ENCODE measurements around the gene PLD5.
"Not testable (repeated sequence)": the region's sequence is repeated elsewhere in the genome, so short reads cannot be mapped to it uniquely, and the experiment has no call there.

The PLD5 gene

DNA sequence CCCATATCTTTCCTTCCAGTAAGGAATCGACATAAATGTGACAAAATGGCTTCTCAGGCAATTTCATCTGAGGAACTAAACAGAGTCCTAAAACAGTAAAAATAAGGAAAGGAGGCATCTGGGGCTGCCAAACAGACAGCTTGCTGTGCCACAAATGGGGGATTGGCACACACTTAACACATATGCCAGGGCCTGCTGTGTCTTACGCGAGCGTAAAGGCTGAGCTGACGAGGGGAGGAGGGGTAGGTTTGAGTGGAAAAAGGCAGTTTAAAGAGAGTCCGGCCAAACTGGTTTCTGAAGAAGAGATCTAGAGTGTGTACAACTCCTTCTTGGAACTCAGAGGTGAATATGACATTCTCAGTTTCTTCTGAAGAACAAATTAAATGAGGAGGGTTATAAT, 281.5 kb downstream of the PLD5 start:
- H3K4me3 ChIP-seq (ENCODE audit: low read length in 2 of 2): no peak overlapping the region
- no peaks in the 10 kb centered on the region for H3K4me1 ChIP-seq (ENCODE audit: control insufficient read depth in 2 of 2, insufficient read depth in 2 of 2, low read length in 2 of 2)
- H3K9me3 ChIP-seq (ENCODE audit: control insufficient read depth in 2 of 2, low read length in 2 of 2): peaks cover 0 to 2% of the 10 kb centered on the region in 2 donors
- H3K27ac ChIP-seq (ENCODE audit: low read depth in 2 of 2, low read length in 2 of 2): no peak overlapping the region
- H3K27me3 ChIP-seq (ENCODE audit: control insufficient read depth in 2 of 2, insufficient read depth in 2 of 2, low read length in 2 of 2): no peaks in the 10 kb centered on the region
- no peaks in the 10 kb centered on the region for H3K36me3 ChIP-seq (ENCODE audit: control insufficient read depth in 2 of 2, insufficient read depth in 2 of 2, low read length in 2 of 2)
- no peak overlapping the region for H3K9ac ChIP-seq (ENCODE audit: low read depth in 1 of 2, low read length in 2 of 2)

- H3K4me3 ChIP-seq (ENCODE audit: low read length in 2 of 2): no peak overlapping the region
- H3K27me3 ChIP-seq (ENCODE audit: control insufficient read depth in 2 of 2, insufficient read depth in 2 of 2, low read length in 2 of 2): no peaks in the 10 kb centered on the region
- no peak overlapping the region for H3K9ac ChIP-seq (ENCODE audit: low read depth in 1 of 2, low read length in 2 of 2)
- peaks cover 0 to 2% of the 10 kb centered on the region in 2 donors for H3K9me3 ChIP-seq (ENCODE audit: control insufficient read depth in 2 of 2, low read length in 2 of 2)
- H3K4me1 ChIP-seq (ENCODE audit: control insufficient read depth in 2 of 2, insufficient read depth in 2 of 2, low read length in 2 of 2): no peaks in the 10 kb centered on the region
- H3K36me3 ChIP-seq (ENCODE audit: control insufficient read depth in 2 of 2, insufficient read depth in 2 of 2, low read length in 2 of 2): no peaks in the 10 kb centered on the region
- H3K27ac ChIP-seq (ENCODE audit: low read depth in 2 of 2, low read length in 2 of 2): no peak overlapping the region
Measured at GRCh38 chr1:242241936-242242335, 282.6 kb downstream of the PLD5 start.

DNA sequence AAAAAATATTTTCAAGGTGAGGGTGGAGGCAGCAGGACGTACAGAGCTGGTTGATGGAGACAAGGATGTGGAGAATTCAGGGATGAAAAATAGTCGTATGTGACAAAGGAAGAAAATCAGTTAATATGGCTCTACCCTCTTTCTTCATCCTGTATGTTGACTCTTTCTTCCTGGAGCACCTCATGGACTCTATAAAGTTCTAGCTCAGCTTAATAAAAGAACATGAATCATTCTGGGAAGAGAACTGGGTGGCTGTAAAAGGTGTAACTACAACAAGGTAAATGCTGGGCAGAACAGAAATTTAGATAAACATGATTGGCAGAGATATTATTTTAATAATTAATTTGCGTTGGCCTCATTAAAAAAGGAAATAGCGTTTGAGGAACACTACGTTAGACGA, 283.8 kb downstream of the PLD5 start:
- no peak overlapping the region for H3K9ac ChIP-seq (ENCODE audit: low read depth in 1 of 2, low read length in 2 of 2)
- H3K4me3 ChIP-seq (ENCODE audit: low read length in 2 of 2): no peak overlapping the region
- no peaks in the 10 kb centered on the region for H3K4me1 ChIP-seq (ENCODE audit: control insufficient read depth in 2 of 2, insufficient read depth in 2 of 2, low read length in 2 of 2)
- H3K27me3 ChIP-seq (ENCODE audit: control insufficient read depth in 2 of 2, insufficient read depth in 2 of 2, low read length in 2 of 2): no peaks in the 10 kb centered on the region
- H3K27ac ChIP-seq (ENCODE audit: low read depth in 2 of 2, low read length in 2 of 2): no peak overlapping the region
- H3K9me3 ChIP-seq (ENCODE audit: control insufficient read depth in 2 of 2, low read length in 2 of 2): no peaks in the 10 kb centered on the region
- H3K36me3 ChIP-seq (ENCODE audit: control insufficient read depth in 2 of 2, insufficient read depth in 2 of 2, low read length in 2 of 2): no peaks in the 10 kb centered on the region

GRCh38 chr1:242240077-242240476, 284.4 kb downstream of the PLD5 start:
- no peaks in the 10 kb centered on the region for H3K27me3 ChIP-seq (ENCODE audit: control insufficient read depth in 2 of 2, insufficient read depth in 2 of 2, low read length in 2 of 2)
- H3K9me3 ChIP-seq (ENCODE audit: control insufficient read depth in 2 of 2, low read length in 2 of 2): no peaks in the 10 kb centered on the region
- no peak overlapping the region for H3K9ac ChIP-seq (ENCODE audit: low read depth in 1 of 2, low read length in 2 of 2)
- H3K36me3 ChIP-seq (ENCODE audit: control insufficient read depth in 2 of 2, insufficient read depth in 2 of 2, low read length in 2 of 2): no peaks in the 10 kb centered on the region
- H3K4me3 ChIP-seq (ENCODE audit: low read length in 2 of 2): no peak overlapping the region
- no peaks in the 10 kb centered on the region for H3K4me1 ChIP-seq (ENCODE audit: control insufficient read depth in 2 of 2, insufficient read depth in 2 of 2, low read length in 2 of 2)
- no peak overlapping the region for H3K27ac ChIP-seq (ENCODE audit: low read depth in 2 of 2, low read length in 2 of 2)

DNA sequence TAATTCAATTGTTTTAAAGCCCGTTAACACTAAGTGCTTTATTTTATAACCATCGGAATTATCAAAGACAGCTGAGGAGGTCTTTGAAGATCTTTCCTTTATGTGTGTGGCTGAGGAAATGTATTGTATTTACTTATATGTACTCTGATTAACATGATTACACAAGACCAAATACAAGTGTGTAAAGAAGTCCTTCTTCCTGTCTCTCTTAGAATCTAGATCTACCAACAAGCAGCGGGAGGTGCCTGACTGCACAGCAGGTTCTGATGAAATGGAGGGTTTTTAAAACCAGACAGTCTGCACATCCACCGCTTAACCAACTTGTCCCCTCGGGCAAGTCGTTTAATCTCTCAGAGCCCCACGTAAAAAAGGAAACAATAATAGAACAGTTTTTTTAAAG, 285.1 kb downstream of the PLD5 start:
- Histone ChIP-seq H3K4me1 (ENCODE audit: control insufficient read depth in 2 of 2, insufficient read depth in 2 of 2, low read length in 2 of 2) (no peaks in the 10 kb centered on the region), H3K4me3 (ENCODE audit: low read length in 2 of 2) (no peak overlapping the region), H3K9me3 (ENCODE audit: control insufficient read depth in 2 of 2, low read length in 2 of 2) (no peaks in the 10 kb centered on the region), H3K27me3 (ENCODE audit: control insufficient read depth in 2 of 2, insufficient read depth in 2 of 2, low read length in 2 of 2) (no peaks in the 10 kb centered on the region), H3K27ac (ENCODE audit: low read depth in 2 of 2, low read length in 2 of 2) (no peak overlapping the region), H3K9ac (ENCODE audit: low read depth in 1 of 2, low read length in 2 of 2) (no peak overlapping the region), H3K36me3 (ENCODE audit: control insufficient read depth in 2 of 2, insufficient read depth in 2 of 2, low read length in 2 of 2) (no peaks in the 10 kb centered on the region)

GRCh38 chr1:242237051-242237450, 287.4 kb downstream of the PLD5 start:
- no peaks in the 10 kb centered on the region for H3K9me3 ChIP-seq (ENCODE audit: control insufficient read depth in 2 of 2, low read length in 2 of 2)
- no peaks in the 10 kb centered on the region for H3K36me3 ChIP-seq (ENCODE audit: control insufficient read depth in 2 of 2, insufficient read depth in 2 of 2, low read length in 2 of 2)
- no peaks in the 10 kb centered on the region for H3K27me3 ChIP-seq (ENCODE audit: control insufficient read depth in 2 of 2, insufficient read depth in 2 of 2, low read length in 2 of 2)
- H3K4me1 ChIP-seq (ENCODE audit: control insufficient read depth in 2 of 2, insufficient read depth in 2 of 2, low read length in 2 of 2): no peaks in the 10 kb centered on the region
- H3K4me3 ChIP-seq (ENCODE audit: low read length in 2 of 2): no peak overlapping the region
- H3K27ac ChIP-seq (ENCODE audit: low read depth in 2 of 2, low read length in 2 of 2): no peak overlapping the region
- H3K9ac ChIP-seq (ENCODE audit: low read depth in 1 of 2, low read length in 2 of 2): no peak overlapping the region

- no peaks in the 10 kb centered on the region for H3K36me3 ChIP-seq (ENCODE audit: control insufficient read depth in 2 of 2, insufficient read depth in 2 of 2, low read length in 2 of 2)
- no peaks in the 10 kb centered on the region for H3K9me3 ChIP-seq (ENCODE audit: control insufficient read depth in 2 of 2, low read length in 2 of 2)
- no peaks in the 10 kb centered on the region for H3K4me1 ChIP-seq (ENCODE audit: control insufficient read depth in 2 of 2, insufficient read depth in 2 of 2, low read length in 2 of 2)
- no peak overlapping the region for H3K27ac ChIP-seq (ENCODE audit: low read depth in 2 of 2, low read length in 2 of 2)
- no peaks in the 10 kb centered on the region for H3K27me3 ChIP-seq (ENCODE audit: control insufficient read depth in 2 of 2, insufficient read depth in 2 of 2, low read length in 2 of 2)
- no peak overlapping the region for H3K4me3 ChIP-seq (ENCODE audit: low read length in 2 of 2)
- H3K9ac ChIP-seq (ENCODE audit: low read depth in 1 of 2, low read length in 2 of 2): no peak overlapping the region
Measured at GRCh38 chr1:242228991-242229390, 295.5 kb downstream of the PLD5 start.

GRCh38 chr1:242225767-242226573, 298.5 kb downstream of the PLD5 start:
- H3K9me3 ChIP-seq (ENCODE audit: control insufficient read depth in 2 of 2, low read length in 2 of 2): no peaks in the 10 kb centered on the region
- no peaks in the 10 kb centered on the region for H3K27me3 ChIP-seq (ENCODE audit: control insufficient read depth in 2 of 2, insufficient read depth in 2 of 2, low read length in 2 of 2)
- no peak overlapping the region for H3K9ac ChIP-seq (ENCODE audit: low read depth in 1 of 2, low read length in 2 of 2)
- H3K4me3 ChIP-seq (ENCODE audit: low read length in 2 of 2): no peak overlapping the region
- no peak overlapping the region for H3K27ac ChIP-seq (ENCODE audit: low read depth in 2 of 2, low read length in 2 of 2)
- H3K4me1 ChIP-seq (ENCODE audit: control insufficient read depth in 2 of 2, insufficient read depth in 2 of 2, low read length in 2 of 2): no peaks in the 10 kb centered on the region
- no peaks in the 10 kb centered on the region for H3K36me3 ChIP-seq (ENCODE audit: control insufficient read depth in 2 of 2, insufficient read depth in 2 of 2, low read length in 2 of 2)

DNA sequence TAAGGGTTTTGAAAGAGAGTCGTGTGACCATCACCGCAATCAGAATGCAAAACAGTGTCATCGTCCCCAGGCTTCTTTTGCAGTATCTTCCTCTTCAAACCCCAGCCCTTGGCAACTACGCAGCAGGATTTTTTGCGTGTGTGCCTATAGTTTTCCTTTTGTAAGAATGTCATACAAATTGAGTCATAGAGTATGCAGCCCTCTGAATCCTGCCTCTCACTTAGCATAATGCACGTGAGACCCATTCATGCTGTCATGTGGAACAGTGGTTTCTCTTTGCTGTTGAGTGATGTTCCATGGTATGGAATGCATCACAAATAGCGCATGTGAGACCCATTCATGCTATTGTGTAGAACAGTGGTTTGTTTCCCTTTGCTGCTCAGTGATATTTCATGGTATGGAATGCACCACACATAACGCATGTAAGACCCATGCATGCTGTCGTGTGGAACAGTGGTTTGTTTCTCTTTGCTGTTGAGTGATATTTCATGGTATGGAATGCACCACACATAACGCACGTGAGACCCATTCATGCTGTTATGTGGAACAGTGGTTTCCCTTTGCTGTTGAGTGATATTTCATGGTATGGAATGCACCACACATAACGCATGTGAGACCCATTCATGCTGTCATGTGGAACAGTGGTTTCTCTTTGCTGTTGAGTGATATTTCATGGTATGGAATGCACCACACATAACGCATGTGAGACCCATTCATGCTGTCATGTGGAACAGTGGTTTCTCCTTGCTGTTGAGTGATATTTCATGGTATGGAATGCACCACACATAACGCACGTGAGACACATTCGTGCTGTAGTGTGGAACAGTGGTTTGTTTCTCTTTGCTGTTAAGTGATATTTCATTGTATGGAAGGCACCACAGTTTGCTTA, 299.4 kb downstream of the PLD5 start:
- not testable (repeated sequence) for H3K27ac ChIP-seq (ENCODE audit: low read depth in 2 of 2, low read length in 2 of 2); H3K9ac ChIP-seq (ENCODE audit: low read depth in 1 of 2, low read length in 2 of 2); H3K36me3 ChIP-seq (ENCODE audit: control insufficient read depth in 2 of 2, insufficient read depth in 2 of 2, low read length in 2 of 2); H3K9me3 ChIP-seq (ENCODE audit: control insufficient read depth in 2 of 2, low read length in 2 of 2); H3K4me1 ChIP-seq (ENCODE audit: control insufficient read depth in 2 of 2, insufficient read depth in 2 of 2, low read length in 2 of 2); H3K27me3 ChIP-seq (ENCODE audit: control insufficient read depth in 2 of 2, insufficient read depth in 2 of 2, low read length in 2 of 2); H3K4me3 ChIP-seq (ENCODE audit: low read length in 2 of 2)

DNA sequence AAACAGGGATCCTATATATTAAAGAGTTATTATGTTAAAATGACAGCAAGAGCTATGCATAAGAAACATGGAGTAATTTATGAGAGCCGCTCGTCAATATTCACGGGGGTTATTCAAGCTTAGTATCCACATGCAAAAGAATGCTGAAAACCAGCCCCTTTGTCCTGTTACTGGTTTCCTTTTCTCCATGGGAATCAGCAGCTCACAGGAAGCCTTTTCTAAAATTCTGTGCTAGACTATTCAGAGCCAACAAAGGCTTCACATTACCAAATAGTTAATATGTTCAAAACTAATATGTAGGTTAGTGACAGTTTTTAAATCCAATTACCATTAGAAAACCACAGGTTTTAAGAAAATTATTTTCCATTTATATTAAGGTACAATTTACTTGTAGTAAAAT, 300.0 kb downstream of the PLD5 start:
- Histone ChIP-seq H3K36me3 (ENCODE audit: control insufficient read depth in 2 of 2, insufficient read depth in 2 of 2, low read length in 2 of 2) (no peaks in the 10 kb centered on the region), H3K4me3 (ENCODE audit: low read length in 2 of 2) (no peak overlapping the region), H3K27ac (ENCODE audit: low read depth in 2 of 2, low read length in 2 of 2) (no peak overlapping the region), H3K9me3 (ENCODE audit: control insufficient read depth in 2 of 2, low read length in 2 of 2) (peaks cover 0 to 2% of the 10 kb centered on the region in 2 donors), H3K9ac (ENCODE audit: low read depth in 1 of 2, low read length in 2 of 2) (no peak overlapping the region), H3K27me3 (ENCODE audit: control insufficient read depth in 2 of 2, insufficient read depth in 2 of 2, low read length in 2 of 2) (no peaks in the 10 kb centered on the region), H3K4me1 (ENCODE audit: control insufficient read depth in 2 of 2, insufficient read depth in 2 of 2, low read length in 2 of 2) (no peaks in the 10 kb centered on the region)

Measured in mucosa of rectum (tissue), 2 donors.